Cardiac fibroblast (primary cell): ENCODE measurements around the gene SETD2.

Source experiments
- DNase-seq, 2 donors: peaks; one replicate each; pipeline versions ENCODE4 v3.0.0 to v3.0.0-alpha.2; 2010; ENCODE audit warnings: low read depth in 2 of 2
- H3K4me3 ChIP-seq, 2 donors: replicated peaks in 1 of 2; 1 replicate in 1 of 2; 2 replicates in 1 of 2; pipeline ENCODE4 v1.5.1; 2011; ENCODE audit warnings: low read depth in 2 of 2, low read length in 2 of 2, mild to moderate bottlenecking in 2 of 2, moderate library complexity in 1 of 2
- CTCF ChIP-seq: IDR thresholded peaks from one replicate; pipeline ENCODE4 v1.5.1; 2011; ENCODE audit warnings: low read depth, mild to moderate bottlenecking, low read length, inconsistent platforms

The SETD2 gene

GRCh38 chr3:46986055-46986730 lies 177.7 kb downstream of the SETD2 start:
- no peak overlapping the region for H3K4me3 ChIP-seq
- TF ChIP-seq CTCF, result no peak
- DNase-seq, result no peak

GRCh38 chr3:46985588-46985987 lies 178.3 kb downstream of the SETD2 start:
- no peak for DNase-seq
- TF ChIP-seq CTCF, result no peak
- H3K4me3 ChIP-seq, result no peak overlapping the region

- no peak overlapping the region for H3K4me3 ChIP-seq
- no peak for TF ChIP-seq CTCF
- DNase-seq, result no peak
Observed at GRCh38 chr3:46984591-46985459, 179.1 kb downstream of the SETD2 start.

- H3K4me3 ChIP-seq, result no peak overlapping the region
- TF ChIP-seq CTCF, result no peak
- no peak for DNase-seq
Observed at GRCh38 chr3:46982546-46982945, 181.4 kb downstream of the SETD2 start.

GRCh38 chr3:46981932-46982471 lies 181.9 kb downstream of the SETD2 start:
- TF ChIP-seq CTCF, result no peak
- DNase-seq, result no peak
- no peak overlapping the region for H3K4me3 ChIP-seq

- TF ChIP-seq CTCF, result no peak
- no peak for DNase-seq
- peak overlapping the region; percentile 67 to 68 for H3K4me3 ChIP-seq
Observed at GRCh38 chr3:46979958-46980497, 183.9 kb downstream of the SETD2 start.
